ENCODE results near the gene PLXNB3.

The PLXNB3 gene

GRCh38 chrX:153819384-153820040, 55.5 kb downstream of the PLXNB3 start:
- no peak for DNase-seq (ENCODE audit: insufficient read length, low spot score)
- FAIRE-seq: no peak
- TF ChIP-seq POLR2AphosphoS5 (IDR thresholded peaks at IDR 0.05; ENCODE audit: low read depth, low read length): no peak
- TF ChIP-seq PAX5 (IDR thresholded peaks at IDR 0.05; ENCODE audit: insufficient read depth, low read length, severe bottlenecking): no peak
- no peak for TF ChIP-seq POLR2A (IDR thresholded peaks at IDR 0.05; ENCODE audit: low read depth, low read length)
- TF ChIP-seq TAF1 (IDR thresholded peaks at IDR 0.05; ENCODE audit: low read depth, low read length): no peak
- no peak for TF ChIP-seq POU2F2 (IDR thresholded peaks at IDR 0.05; ENCODE audit: low read depth, low read length)
- TF ChIP-seq SPI1 (IDR thresholded peaks at IDR 0.05; ENCODE audit: low read depth, low read length): no peak

GRCh38 chrX:153820601-153821000, 56.6 kb downstream of the PLXNB3 start:
- DNase-seq (ENCODE audit: insufficient read length, low spot score): no peak

GRCh38 chrX:153821066-153821465, 57.0 kb downstream of the PLXNB3 start:
- no peak for DNase-seq (ENCODE audit: insufficient read length, low spot score)

More at GRCh38 chrX:153820601-153821000, 56.6 kb downstream of the PLXNB3 start:
- no peak for FAIRE-seq
- TF ChIP-seq PAX5 (IDR thresholded peaks at IDR 0.05; ENCODE audit: insufficient read depth, low read length, severe bottlenecking) (no peak), POLR2AphosphoS5 (IDR thresholded peaks at IDR 0.05; ENCODE audit: low read depth, low read length) (no peak), POLR2A (IDR thresholded peaks at IDR 0.05; ENCODE audit: low read depth, low read length) (no peak), SPI1 (IDR thresholded peaks at IDR 0.05; ENCODE audit: low read depth, low read length) (no peak), POU2F2 (IDR thresholded peaks at IDR 0.05; ENCODE audit: low read depth, low read length) (no peak), TAF1 (IDR thresholded peaks at IDR 0.05; ENCODE audit: low read depth, low read length) (no peak)

GRCh38 chrX:153824348-153824747, 60.3 kb downstream of the PLXNB3 start:
- DNase-seq (ENCODE audit: insufficient read length, low spot score) (no peak), FAIRE-seq (no peak)
- TF ChIP-seq TAF1 (IDR thresholded peaks at IDR 0.05; ENCODE audit: low read depth, low read length) (no peak), POLR2A (IDR thresholded peaks at IDR 0.05; ENCODE audit: low read depth, low read length) (no peak), POU2F2 (IDR thresholded peaks at IDR 0.05; ENCODE audit: low read depth, low read length) (no peak), PAX5 (IDR thresholded peaks at IDR 0.05; ENCODE audit: insufficient read depth, low read length, severe bottlenecking) (no peak), SPI1 (IDR thresholded peaks at IDR 0.05; ENCODE audit: low read depth, low read length) (no peak), POLR2AphosphoS5 (IDR thresholded peaks at IDR 0.05; ENCODE audit: low read depth, low read length) (no peak)

More at GRCh38 chrX:153821066-153821465, 57.0 kb downstream of the PLXNB3 start:
- TF ChIP-seq PAX5 (IDR thresholded peaks at IDR 0.05; ENCODE audit: insufficient read depth, low read length, severe bottlenecking) (no peak), TAF1 (IDR thresholded peaks at IDR 0.05; ENCODE audit: low read depth, low read length) (no peak), POLR2A (IDR thresholded peaks at IDR 0.05; ENCODE audit: low read depth, low read length) (no peak), POU2F2 (IDR thresholded peaks at IDR 0.05; ENCODE audit: low read depth, low read length) (no peak), SPI1 (IDR thresholded peaks at IDR 0.05; ENCODE audit: low read depth, low read length) (no peak), POLR2AphosphoS5 (IDR thresholded peaks at IDR 0.05; ENCODE audit: low read depth, low read length) (no peak)
- no peak for FAIRE-seq

GRCh38 chrX:153825042-153825441, 61.0 kb downstream of the PLXNB3 start:
- TF ChIP-seq POU2F2 (IDR thresholded peaks at IDR 0.05; ENCODE audit: low read depth, low read length) (no peak), POLR2A (IDR thresholded peaks at IDR 0.05; ENCODE audit: low read depth, low read length) (no peak), POLR2AphosphoS5 (IDR thresholded peaks at IDR 0.05; ENCODE audit: low read depth, low read length) (no peak), PAX5 (IDR thresholded peaks at IDR 0.05; ENCODE audit: insufficient read depth, low read length, severe bottlenecking) (no peak), TAF1 (IDR thresholded peaks at IDR 0.05; ENCODE audit: low read depth, low read length) (no peak), SPI1 (IDR thresholded peaks at IDR 0.05; ENCODE audit: low read depth, low read length) (no peak)
- FAIRE-seq (no peak), DNase-seq (ENCODE audit: insufficient read length, low spot score) (no peak)
